Tibial nerve (tissue), 3 donors: ENCODE results near the gene PTPRO.

ENCODE experiments used
- CTCF ChIP-seq, 5 experiments: fragments of 200-600 bp in 3 of 5; fragments of 450-650 bp in 2 of 5; sonication (generic) in 3 of 5; IDR thresholded peaks; one replicate each; pipeline ENCODE4 v1.5.1; 2016 to 2019; ENCODE audit warnings: antibody characterized with exemption in 5 of 5, mild to moderate bottlenecking in 3 of 5, moderate library complexity in 2 of 5
- POLR2A ChIP-seq, 2 donors: fragments of 450-650 bp; IDR thresholded peaks; one replicate each; pipeline ENCODE4 v1.6.1; 2017; ENCODE audit warnings: antibody characterized with exemption in 2 of 2, mild to moderate bottlenecking in 2 of 2, moderate library complexity in 2 of 2

- peak; percentile 85 to 94 (median 89) for TF ChIP-seq CTCF (IDR thresholded peaks at IDR 0.05)
- no peak for TF ChIP-seq POLR2A (IDR thresholded peaks at IDR 0.05)
These were observed 268.0 kb downstream of the PTPRO start for GRCh38 chr12:15590180-15590826.
